GF-D8 (cell line): ENCODE measurements around the gene ROR2.
"Not testable (repeated sequence)": the region's sequence is repeated elsewhere in the genome, so short reads cannot be mapped to it uniquely, and the experiment has no call there.

Experiments used
- DNase-seq: peaks from one replicate; lab custom pipeline; 2025; lab: John Stamatoyannopoulos, UW

The ROR2 gene

GRCh38 chr9:91796516-91796915 is 153.5 kb downstream of the ROR2 start:
- DNase-seq: not testable (repeated sequence)

GRCh38 chr9:91795598-91796241 is 154.3 kb downstream of the ROR2 start:
- DNase-seq: no peak

- not testable (repeated sequence) for DNase-seq
These were observed 156.7 kb downstream of the ROR2 start for GRCh38 chr9:91793371-91793770.

- DNase-seq: no peak
These were observed 159.1 kb downstream of the ROR2 start for GRCh38 chr9:91790917-91791316.

GRCh38 chr9:91789941-91790340 is 160.1 kb downstream of the ROR2 start:
- DNase-seq: no peak

GRCh38 chr9:91787931-91788330 is 162.1 kb downstream of the ROR2 start:
- DNase-seq: no peak

- DNase-seq: no peak
These were observed 163.7 kb downstream of the ROR2 start for GRCh38 chr9:91786132-91786896.

- DNase-seq: no peak
These were observed 164.6 kb downstream of the ROR2 start for GRCh38 chr9:91785447-91785842.

GRCh38 chr9:91784673-91785446 is 165.2 kb downstream of the ROR2 start:
- no peak for DNase-seq

GRCh38 chr9:91783876-91784672 is 166.0 kb downstream of the ROR2 start:
- no peak for DNase-seq

- DNase-seq: no peak
These were observed 166.6 kb downstream of the ROR2 start for GRCh38 chr9:91783411-91783810.

- no peak for DNase-seq
These were observed 167.3 kb downstream of the ROR2 start for GRCh38 chr9:91782708-91783214.

GRCh38 chr9:91781906-91782305 is 168.1 kb downstream of the ROR2 start:
- DNase-seq: no peak

GRCh38 chr9:91781116-91781515 is 168.9 kb downstream of the ROR2 start:
- DNase-seq: no peak

GRCh38 chr9:91778031-91778430 is 172.0 kb downstream of the ROR2 start:
- DNase-seq: no peak

- no peak for DNase-seq
These were observed 172.7 kb downstream of the ROR2 start for GRCh38 chr9:91777292-91777830.

- no peak for DNase-seq
These were observed 173.4 kb downstream of the ROR2 start for GRCh38 chr9:91776409-91777291.

GRCh38 chr9:91775708-91776028 is 174.4 kb downstream of the ROR2 start:
- DNase-seq: no peak

GRCh38 chr9:91775011-91775707 is 174.9 kb downstream of the ROR2 start:
- DNase-seq: no peak

GRCh38 chr9:91773156-91773555 is 176.9 kb downstream of the ROR2 start:
- DNase-seq: no peak
